Epithelial cell of proximal tubule (primary cell): ENCODE data around the gene CUX1. TPM values are rescaled to one million over a fixed set of nuclear protein-coding genes. Genes with fewer than 3 reads are reported as not detected.
"Not testable (repeated sequence)": the region's sequence is repeated elsewhere in the genome, so short reads cannot be mapped to it uniquely, and the experiment has no call there.

ENCODE experiments used
- DNase-seq: peaks from one replicate; pipeline ENCODE4 v3.0.0-alpha.2; 2011; ENCODE audit warnings: low read depth
- H3K4me3 ChIP-seq: 2 replicates; pipeline ENCODE4 v1.5.1; 2011; ENCODE audit warnings: low read depth, mild to moderate bottlenecking, low read length
- CTCF ChIP-seq: conservative IDR thresholded peaks from 2 replicates; pipeline ENCODE4 v1.5.1; 2012; ENCODE audit warnings: low read depth, mild to moderate bottlenecking, low read length
- total RNA-seq: library from RNA; depleted of rRNA; stranded (reverse); fragments of >200 nt; gene quantifications from 2 replicates; pipeline ENCODE4 v1.2.3, GENCODE V29; 2015

CUX1 gene
- total RNA-seq, 1 donor from 2014 or later: 37.3 TPM

- DNase-seq: no peak
- no peak overlapping the region for H3K4me3 ChIP-seq
- no peak for TF ChIP-seq CTCF
Measured at GRCh38 chr7:102140952-102141370, 323.5 kb downstream of the CUX1 start.

GRCh38 chr7:102142433-102142832, 325.0 kb downstream of the CUX1 start:
- not testable (repeated sequence) for H3K4me3 ChIP-seq, DNase-seq

- H3K4me3 ChIP-seq: no peak overlapping the region
- DNase-seq: no peak
- TF ChIP-seq CTCF: no peak
Measured at GRCh38 chr7:102146122-102146521, 328.7 kb downstream of the CUX1 start.

DNA sequence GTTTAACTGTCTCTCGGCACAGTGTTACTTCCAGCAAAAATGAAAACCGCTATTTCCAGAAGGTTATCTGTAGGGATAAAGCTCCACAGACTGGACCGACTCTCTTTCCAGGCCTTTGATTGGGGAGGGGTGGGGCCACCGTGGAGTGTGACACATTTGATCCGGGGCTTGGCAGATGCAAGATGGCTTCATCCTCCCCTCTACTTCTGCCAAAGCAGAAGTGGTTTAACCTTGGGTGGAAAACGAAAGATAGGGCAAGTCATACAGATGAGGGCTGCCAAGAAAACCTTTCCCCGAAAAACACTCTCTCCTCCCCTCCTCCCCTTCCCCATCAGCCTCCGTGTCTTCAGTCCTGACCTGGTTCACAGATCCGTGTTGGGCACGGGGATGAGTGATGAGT, 329.6 kb downstream of the CUX1 start:
- no peak for DNase-seq
- H3K4me3 ChIP-seq: no peak overlapping the region
- no peak for TF ChIP-seq CTCF

GRCh38 chr7:102148799-102149198, 331.4 kb downstream of the CUX1 start:
- H3K4me3 ChIP-seq: no peak overlapping the region
- no peak for TF ChIP-seq CTCF
- DNase-seq: no peak

- no peak for TF ChIP-seq CTCF
- DNase-seq: no peak
Measured at GRCh38 chr7:102149416-102149815, 332.0 kb downstream of the CUX1 start.

GRCh38 chr7:102150266-102150665, 332.8 kb downstream of the CUX1 start:
- no peak for TF ChIP-seq CTCF

More at GRCh38 chr7:102149416-102149815, 332.0 kb downstream of the CUX1 start:
- H3K4me3 ChIP-seq: no peak overlapping the region

More at GRCh38 chr7:102150266-102150665, 332.8 kb downstream of the CUX1 start:
- no peak overlapping the region for H3K4me3 ChIP-seq
- no peak for DNase-seq
